ENCODE results near the gene SEMA4A.
A peak's percentile ranks its signal among the peaks of the same experiment; 100 is the strongest.
"Not testable (repeated sequence)": the region's sequence is repeated elsewhere in the genome, so short reads cannot be mapped to it uniquely, and the experiment has no call there.

Gene SEMA4A

DNA sequence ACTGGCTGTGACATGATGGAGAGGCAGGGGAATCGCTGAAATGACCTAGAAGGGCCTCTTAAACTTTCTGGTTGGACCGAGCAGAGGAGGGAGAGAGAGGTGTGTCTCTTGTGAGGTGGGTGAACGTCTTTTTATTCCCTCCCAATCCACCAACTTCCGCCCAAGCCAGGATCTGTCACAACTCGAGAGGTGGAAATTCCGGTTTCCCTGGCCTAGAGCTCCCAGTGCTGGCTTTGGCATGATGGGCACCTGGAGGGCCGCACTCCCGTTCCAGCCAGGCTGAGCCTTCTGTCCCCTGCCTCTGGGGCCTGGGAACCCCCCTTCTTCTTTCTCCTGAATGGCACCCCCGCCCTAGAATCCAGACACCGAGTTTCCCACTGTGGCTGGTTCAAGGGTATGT is at the start of gene SEMA4A:
Gene SEMA4A (plus strand): TSS at position 224 of the 400 bp plus-strand sequence. CDS start 994 bp downstream, outside the sequence.
- no peak for DNase-seq (ENCODE audit: low spot score)

DNA sequence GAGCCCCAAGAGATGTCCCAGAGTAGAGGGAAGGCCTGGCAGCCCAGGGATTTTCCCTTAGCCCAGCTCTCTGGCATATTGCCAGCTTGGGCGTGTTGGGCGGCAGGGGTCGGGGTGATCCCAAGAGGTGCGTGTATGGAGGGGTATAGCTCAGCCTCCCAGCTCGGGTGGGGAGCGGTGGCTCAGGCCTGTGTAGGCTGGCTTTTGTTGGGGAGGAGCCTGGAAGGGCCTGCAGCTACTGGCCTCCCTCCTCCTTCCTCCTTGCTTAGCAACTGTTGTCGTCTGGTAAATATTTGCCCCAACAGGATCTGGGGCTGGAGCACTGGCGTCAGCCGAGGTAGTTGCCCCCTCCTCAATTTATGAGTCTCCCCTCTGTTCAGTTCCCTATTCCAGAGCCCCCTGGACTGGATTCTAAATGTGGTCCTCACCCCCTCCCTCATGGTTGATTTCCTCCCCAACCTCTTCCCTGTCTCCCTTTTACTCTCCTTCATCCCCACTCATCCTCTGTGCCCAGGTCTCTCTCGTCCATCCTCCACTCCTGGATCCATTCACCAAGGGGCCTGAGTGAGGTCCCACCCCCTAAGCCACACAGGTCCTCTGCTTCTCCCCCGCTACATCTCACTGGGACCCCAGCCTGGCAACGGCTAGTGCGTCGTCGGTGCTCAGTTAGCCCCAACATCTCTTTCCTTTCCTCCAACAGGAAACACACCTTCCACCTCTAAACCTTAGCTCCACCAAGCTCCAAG is 49.1 kb upstream of the SEMA4A start:
- DNase-seq (ENCODE audit: low spot score) = no peak

DNA sequence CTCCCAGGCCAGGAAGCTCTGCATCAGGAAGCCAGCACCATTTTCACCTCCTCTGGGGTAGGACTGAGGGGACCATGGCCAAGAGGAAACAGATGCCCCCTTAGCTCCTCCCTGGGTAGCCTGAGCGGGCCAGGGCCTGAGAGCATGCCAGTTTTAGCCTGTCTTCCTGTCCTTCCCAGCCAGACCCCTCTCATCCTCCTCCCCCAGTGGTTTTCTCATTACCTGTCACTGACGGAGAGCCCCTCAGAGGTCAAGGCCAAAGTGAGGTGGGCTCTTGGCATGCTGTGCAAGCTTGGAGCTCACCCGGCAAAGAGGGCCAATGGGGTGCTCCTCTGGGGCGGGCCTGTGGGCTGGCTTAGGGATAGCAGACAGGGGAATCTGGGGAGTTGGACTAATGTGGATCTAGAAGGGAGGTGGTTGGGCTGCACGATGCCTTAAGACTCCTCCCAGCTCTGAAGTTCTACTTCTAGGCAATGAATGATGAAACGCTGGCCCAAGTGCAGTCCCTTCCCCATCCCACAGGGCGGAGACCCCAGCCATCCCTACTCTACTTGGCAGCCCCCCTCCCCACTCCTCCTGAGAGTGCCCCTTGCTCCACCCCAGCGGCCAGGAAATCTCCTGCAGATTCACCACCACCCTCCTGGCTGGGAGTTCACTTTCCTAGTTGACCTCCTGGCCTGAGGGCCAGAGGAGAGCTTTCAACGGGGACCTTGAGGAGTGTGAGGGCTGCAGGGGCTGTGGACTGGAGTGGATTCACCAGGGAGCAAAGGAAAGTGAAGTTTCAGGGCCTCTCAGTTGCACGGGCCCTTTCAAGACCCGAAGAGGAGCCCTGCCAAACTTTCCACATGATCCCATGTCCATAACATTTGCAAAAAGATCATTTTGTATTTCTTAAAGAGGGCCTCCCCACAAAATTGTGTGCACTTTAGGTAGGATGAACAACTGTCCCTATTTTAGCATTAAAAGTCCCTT is 48.2 kb upstream of the SEMA4A start:
- DNase-seq (ENCODE audit: low spot score) = no peak

DNA sequence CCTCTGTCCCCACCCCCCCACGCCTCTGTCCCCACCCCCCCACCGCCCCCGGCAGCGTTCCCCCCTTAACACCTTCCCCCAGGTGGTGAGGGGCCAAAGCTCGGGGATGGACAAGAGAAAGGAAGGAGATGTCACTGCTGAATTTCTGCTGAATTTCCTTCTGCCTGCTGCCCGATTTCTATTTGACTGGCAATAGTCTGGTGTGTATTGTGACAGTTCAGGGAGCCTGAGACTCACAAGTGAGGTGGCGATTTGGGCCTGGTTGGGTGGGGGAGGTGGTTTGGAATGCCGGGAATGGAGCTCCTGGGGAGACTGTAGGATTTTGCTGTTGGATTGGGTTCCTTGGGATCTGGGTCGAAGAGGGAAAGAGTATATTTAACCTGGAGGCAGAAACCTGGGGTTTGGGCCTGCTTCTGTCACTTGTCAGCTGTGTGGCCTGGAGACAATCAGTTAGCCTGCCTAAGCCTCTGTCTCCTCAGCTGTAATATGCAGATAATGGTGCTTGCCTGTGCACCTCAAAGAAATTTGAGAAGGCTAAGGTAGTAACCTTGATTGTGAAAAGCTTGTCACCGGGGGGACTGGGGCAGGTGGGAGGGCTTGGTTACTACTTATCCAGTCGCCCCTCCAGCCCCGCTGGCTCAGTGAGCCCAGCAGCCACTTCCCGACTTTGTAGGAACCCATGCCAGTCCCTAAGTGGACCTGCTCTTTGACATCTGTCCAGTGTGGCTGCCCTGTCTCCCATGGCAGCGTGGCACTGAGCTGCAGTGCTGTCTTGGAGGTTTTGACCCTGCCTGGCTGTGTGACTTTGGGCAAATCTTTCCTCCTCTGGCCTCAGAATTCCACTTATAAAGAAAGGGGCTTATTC is 46.5 kb upstream of the SEMA4A start:
- no peak for DNase-seq (ENCODE audit: low spot score)

DNA sequence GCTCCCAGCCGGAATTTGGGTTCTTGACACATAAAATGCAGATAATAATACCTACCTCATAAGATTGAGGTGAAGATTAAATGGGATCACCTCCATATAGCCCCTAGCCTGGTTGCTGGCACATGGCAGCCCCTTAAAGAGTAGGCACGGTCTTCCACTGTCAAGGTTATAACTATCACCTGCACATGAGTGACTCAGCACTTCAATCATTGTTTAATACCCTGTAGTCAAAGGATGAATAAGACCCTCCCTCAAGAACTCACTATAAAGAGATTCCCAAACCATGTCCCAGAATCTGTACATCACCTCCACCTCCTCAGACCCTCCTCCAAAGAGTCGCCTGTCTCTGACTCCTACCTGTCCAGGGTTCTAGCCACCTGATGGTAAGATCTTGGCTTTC is 45.3 kb upstream of the SEMA4A start:
- DNase-seq (ENCODE audit: low spot score) = no peak

DNA sequence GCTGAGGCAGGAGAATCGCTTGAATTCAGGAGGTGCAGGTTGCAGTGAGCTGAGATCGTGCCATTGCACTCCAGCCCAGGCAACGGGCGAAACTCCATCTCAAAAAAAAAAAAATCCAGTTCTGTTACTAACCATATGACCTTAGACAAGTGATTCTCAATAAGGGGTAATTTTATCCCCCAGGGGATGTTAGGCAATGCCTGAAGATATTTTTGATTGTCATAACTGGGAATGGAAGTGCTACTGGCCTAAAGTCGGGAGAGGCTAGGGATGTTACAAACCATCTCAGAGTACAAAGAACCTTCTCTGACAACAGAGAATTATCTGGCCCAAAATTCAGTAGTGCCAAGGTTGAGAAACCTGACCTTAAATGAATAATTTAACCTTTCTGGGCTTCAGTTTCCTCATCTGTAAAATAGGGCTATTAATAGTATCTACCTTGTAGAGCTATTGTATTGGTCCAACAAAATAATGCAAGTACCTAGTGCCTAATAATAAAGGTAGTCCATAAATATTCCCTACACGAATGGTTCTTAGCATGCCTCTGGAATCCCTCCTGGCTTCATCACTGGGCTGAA is 44.6 kb upstream of the SEMA4A start:
- no peak for DNase-seq (ENCODE audit: low spot score)

DNA sequence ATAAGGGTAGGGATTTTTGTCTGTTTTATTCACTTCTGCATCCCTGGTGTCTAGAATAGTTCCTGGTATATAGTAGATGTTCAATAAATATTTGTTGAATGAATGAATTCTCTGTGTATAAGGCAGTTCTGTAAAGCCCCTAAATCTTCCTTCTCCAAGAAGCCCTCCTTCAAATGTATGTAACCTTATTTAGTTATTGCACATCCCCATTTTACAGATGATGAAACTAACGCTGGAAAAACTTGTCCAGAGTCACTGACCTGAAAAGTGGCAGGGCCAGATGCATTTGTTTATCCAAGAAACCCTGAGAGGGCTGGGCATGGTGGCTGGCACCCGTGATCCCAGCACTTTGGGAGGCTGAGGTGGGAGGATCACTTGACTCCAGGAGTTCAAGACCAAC is 43.1 kb upstream of the SEMA4A start:
- no peak for DNase-seq (ENCODE audit: low spot score)

DNA sequence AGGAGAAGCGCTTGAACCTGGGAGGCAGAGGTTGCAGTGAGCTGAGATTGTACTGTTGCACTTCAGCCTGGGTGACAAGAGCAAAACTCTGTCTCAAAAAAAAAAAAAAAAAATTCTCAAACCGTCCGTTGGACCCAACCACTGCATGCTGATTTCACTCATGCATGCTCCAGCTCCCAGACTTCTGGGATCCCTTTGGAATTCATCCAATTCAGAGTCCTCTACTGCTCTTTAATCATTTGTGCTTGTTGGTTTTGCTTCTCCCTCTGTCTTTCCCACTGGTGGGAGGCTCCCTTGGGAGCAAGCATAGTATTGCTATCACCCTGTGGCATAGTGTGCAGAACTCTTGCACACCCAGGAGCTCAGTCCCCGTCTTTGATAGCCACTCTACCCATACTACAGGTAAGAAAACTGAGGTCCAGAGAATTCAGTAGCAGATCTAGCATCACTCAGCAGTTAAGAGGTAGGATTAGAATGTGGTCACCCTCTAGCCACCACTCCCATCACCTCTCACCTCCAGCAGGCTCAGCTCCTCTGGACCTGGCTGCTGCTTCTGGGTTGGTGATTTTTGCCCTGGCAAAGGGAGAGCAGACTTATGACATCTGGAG is 41.9 kb upstream of the SEMA4A start:
- no peak for DNase-seq (ENCODE audit: low spot score)

DNA sequence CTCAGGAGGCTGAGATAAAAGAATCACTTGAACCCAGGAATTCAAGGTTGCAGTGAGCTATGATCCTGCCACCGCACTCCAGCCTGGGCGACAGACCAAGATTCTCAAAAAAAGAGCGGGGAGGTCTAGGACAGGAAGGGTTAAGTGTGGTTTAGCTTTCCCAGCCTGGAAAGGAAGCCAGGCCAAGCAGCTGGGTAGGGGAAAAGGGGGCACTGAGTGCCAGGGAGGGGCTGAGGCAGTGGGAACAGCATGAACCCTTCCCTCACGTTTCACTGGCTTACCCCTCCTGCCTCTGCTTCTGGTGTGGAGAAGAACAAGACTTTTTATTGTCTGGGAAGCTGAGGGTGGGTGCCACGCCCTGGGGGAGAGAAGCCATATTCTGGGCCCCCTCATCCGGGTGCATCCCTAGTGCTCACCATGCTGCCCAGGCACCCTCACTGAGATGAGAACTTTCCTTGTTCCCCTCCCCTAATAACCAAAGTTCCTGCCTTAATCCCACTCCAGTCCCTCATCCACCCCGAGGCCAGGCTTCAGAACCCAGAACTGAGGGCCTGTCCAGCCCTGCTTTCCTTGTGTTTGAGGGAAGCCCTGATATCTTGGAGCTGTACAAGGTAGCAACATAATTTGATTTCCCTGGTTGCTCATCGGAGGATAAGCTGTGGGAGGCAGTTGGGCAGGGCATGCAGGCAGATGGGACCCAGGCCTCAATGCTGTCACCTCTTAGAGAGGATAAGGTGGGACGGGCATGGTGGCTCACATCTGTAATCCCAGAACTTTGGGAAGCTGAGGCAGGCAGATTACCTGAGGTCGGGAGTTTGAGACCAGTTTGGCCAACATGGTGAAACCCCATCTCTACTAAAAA is 40.9 kb upstream of the SEMA4A start:
- DNase-seq (ENCODE audit: low spot score) = no peak

DNA sequence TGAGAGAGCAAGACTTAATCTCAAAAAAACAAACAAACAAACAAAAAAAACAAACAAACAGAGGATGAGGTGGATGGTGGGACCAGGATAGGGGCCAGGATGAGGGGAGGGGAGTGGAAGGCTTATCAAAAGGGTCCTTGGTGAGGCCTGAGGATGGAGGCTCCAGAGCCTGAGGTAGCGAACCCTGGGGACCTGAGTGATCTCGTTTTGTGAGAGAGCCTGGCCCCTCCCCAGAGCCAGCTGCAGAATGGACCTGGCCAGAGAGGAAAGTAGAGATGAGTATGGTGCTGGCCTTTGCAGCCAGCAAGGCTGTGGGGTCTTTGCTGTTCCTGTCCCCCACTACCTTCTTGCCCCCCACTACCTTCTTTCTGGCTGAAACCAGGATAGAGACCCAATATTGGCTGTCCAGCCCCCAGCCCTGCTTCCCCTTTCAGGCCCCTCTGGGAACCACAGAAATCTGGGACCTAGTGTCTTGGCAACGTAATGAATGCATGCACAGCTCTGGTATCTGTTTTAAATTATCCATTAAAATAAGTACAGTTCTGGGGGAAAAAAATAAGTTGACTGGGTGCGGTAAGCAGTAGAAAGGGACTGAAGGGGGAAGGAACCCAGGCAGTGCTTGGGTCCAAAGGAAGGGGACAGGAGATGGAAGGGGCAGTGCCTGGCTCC is 40.0 kb upstream of the SEMA4A start:
- no peak for DNase-seq (ENCODE audit: low spot score)

DNA sequence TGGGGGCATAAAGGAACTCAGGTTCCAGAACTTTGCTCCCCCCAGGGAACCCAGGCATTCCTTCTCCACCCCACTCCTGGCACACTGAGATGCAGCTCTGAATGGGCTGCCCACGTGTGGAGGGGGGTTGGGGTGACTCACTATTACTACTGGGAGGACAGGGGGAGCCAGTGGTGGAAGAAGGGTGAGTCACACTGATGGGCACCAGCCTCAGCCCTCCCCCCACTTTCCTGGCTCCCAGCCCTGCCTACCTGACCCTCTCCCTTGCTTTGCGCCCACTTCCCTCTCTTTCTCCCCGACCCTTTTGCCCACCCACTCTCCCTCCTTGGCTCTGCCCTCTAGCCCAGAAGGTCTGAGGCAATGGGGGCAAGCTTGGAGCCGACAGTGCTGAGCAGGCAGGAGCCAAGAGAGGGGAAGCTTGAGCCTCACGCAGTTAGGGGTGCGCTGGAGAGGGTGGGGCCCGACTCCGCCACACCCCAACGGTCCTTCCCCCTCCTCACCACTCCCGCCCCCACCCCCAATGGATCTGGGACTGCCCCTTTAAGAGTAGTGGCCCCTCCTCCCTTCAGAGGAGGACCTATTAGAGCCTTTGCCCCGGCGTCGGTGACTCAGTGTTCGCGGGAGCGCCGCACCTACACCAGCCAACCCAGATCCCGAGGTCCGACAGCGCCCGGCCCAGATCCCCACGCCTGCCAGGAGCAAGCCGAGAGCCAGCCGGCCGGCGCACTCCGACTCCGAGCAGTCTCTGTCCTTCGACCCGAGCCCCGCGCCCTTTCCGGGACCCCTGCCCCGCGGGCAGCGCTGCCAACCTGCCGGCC is 39.1 kb upstream of the SEMA4A start, which contains the start of gene LMNA:
Gene LMNA (plus strand): TSS at position 611 of the 818 bp plus-strand sequence. CDS start 208 bp downstream, outside the sequence.
- peak; percentile 80 for DNase-seq (ENCODE audit: low spot score)

DNA sequence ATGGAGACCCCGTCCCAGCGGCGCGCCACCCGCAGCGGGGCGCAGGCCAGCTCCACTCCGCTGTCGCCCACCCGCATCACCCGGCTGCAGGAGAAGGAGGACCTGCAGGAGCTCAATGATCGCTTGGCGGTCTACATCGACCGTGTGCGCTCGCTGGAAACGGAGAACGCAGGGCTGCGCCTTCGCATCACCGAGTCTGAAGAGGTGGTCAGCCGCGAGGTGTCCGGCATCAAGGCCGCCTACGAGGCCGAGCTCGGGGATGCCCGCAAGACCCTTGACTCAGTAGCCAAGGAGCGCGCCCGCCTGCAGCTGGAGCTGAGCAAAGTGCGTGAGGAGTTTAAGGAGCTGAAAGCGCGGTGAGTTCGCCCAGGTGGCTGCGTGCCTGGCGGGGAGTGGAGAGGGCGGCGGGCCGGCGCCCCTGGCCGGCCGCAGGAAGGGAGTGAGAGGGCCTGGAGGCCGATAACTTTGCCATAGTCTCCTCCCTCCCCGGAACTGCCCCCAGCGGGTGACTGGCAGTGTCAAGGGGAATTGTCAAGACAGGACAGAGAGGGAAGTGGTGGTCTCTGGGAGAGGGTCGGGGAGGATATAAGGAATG is 38.4 kb upstream of the SEMA4A start:
- DNase-seq (ENCODE audit: low spot score) = no peak

DNA sequence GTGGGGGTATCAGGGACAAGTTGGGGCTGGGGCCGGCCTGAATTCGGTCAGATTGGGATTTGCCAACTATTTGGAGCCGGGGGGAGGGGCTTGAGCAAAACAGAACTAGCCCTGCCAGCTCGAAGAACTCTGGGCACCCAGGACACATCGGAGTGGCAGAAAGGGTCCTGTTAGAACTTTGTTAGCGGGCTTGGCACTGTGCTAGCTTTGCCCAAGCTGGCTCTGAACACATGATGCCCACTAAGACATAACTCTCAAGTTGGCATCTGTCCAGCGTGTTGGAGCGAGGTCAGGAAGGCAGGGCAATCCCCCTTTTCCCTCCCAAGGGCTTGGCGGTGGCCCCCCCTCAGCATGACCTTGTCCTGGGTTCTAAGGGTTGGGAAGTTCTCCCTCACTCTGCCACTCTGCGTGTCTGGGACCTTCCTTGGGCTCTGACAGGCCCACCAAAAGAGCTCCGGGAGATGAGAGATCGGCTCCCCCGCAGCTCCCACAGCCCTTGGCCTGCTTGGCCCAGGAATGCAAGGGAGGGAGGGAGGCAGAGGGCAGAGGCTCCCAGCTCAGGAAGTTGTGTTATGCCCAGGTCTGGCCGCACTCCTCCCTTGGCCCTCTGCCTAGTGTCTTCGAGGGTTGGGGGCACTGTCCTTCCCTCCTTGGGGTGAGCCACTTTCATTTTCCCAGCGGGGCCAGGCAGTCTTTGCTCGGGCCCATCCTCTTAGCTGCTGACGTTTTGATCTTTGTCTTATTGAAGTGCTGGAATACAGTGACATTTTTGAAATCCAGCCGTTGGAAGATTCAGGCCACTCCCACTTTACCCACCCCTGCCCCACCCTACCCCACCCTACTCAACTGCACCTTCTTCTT is 37.6 kb upstream of the SEMA4A start:
- peak; percentile 71 for DNase-seq (ENCODE audit: low spot score)

DNA sequence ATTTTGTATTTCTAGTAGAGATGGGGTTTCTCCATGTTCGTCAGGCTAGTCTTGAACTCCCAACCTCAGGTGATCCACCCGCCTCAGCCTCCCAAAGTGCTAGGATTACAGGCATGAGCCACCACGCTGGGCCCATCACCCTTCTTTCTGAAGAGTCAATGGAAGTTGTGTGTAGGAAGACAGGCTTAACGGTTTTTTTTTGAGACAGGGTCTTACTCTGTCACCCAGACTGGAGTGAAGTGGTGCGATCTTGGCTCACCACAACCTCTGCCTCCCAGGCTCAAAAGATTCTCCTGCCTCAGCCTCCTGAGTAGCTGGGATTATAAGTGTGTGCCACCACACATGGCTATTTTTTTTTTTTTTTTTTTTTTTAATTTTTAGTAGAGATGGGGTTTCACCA is 36.7 kb upstream of the SEMA4A start:
- not testable (repeated sequence) for DNase-seq (ENCODE audit: low spot score)

DNA sequence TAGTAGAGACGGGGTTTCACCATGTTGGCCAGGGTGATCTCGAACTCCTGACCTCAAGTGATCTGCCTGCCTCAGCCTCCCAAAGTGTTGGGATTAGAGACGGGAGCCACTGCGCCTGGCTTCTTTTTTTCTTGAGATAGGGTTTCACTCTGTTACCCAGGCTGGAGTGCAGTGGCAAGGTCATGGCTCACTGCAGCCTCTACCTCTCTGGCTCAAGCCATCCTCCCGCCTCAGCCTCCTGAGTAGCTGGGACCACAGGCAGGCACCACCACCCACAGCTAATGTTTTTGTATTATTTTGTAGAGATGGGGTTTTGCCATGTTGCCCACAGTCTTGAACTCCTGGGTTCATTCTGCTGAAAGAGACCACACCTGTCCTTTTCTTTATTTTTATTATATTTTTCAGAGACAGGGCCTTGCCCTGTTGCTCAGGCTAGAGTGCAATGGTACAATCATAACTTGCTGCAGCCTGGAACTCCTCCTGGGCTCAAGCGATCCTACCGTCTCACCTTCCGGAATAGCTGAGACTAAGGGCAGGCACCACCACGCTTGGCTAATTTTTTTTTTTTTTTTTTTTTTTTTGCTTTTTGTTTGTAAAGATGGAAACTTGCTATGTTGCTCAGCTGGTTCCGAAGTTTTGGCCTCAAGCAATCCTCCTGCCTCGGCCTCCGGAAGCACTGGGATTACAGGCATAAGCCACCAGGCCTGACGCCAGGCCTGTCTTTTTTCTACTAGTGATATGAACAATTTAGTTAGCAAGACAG is 35.8 kb upstream of the SEMA4A start:
- no peak for DNase-seq (ENCODE audit: low spot score)

DNA sequence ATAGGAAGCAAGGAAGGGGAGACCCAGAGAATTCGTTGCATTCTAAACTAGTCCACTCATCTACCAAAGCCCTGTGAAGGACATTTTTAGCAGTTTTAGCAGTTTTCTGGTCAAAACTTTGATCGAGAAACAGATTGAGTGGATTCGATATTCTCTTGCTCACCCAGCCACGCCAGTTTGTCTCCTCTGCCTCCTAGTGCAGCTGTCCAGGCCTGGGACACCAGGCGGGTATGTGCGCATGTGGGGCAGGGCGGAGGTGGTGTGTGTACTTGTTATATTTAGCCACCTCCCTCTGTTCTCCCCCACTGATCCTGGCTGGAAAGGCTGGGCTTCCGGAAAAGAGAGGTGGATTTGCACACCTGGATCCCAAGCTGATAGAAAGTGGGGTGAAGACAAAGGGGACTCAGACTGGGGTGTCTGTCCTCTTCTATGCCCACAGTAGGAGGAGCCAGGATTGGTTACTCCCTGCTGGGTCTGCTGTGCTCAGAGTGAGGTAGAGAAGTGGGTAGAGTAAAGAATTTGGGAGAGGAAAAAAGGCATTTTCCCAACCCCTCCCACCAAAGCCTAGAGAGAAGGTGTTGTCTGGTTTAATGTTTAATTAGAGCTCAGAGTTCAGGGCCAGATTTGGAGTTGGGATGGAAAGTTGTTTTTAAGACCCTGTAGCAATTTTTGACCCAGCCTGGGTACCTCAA is 35.1 kb upstream of the SEMA4A start:
- DNase-seq (ENCODE audit: low spot score) = no peak
